ENCODE results near the gene TUBGCP2. TPM values are rescaled to one million over a fixed set of nuclear protein-coding genes. Genes with fewer than 3 reads are reported as not detected.

Gene TUBGCP2
- total and polyA plus RNA-seq, 2 donors from 2014 or later, result 61.4 to 93.3 TPM

DNA sequence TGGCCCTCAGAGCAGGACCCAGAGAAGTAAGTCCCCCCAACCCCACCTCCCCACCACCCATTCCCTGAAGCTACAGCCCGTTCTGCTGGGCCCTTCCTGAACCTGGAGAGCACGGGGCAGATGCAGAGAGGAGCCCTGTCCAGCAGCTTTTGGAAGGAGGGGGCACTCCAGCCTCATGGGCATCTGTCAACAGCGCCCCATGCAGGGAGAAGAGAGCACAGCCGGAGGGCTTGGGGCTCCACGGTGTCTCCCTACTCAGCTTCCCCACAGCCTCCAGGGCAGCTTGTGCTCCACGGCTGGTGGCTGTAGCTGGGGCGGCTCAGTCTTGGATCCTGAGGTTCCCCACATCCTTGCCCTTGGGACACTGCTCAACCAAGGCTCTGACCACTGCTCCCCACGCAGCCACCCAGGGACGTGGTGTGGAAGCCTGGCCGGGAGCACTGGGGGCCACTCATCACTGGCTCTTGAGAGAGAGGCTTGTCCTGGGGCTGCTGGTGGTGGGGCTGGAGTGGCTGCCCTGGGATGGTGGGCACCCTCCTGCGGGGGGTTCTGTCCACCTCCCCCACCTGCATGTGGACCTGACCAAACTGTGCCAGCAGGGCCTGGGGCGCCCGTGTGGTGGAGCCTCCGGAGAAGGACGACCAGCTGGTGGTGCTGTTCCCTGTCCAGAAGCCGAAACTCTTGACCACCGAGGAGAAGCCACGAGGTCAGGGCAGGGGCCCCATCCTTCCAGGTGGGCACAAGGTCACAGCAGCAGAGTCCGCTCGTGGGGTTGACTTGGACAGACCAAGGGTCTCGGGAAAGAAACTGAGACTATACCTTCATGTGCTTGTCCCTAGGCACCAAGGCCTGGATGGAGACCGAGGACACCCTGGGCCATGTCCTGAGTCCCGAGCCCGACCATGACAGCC, 43.0 kb upstream of the TUBGCP2 start:
- Histone ChIP-seq H3K4me3 (ENCODE audit: low read length in 3 of 3) (no peak overlapping the region), H3K36me3 (ENCODE audit: control insufficient read depth in 2 of 3, insufficient read depth in 3 of 3, low read length in 3 of 3) (no peaks in the 10 kb centered on the region), H3K9me3 (ENCODE audit: control insufficient read depth in 2 of 3, insufficient read depth in 1 of 3, low read length in 3 of 3) (no peaks in the 10 kb centered on the region), H3K4me1 (ENCODE audit: control insufficient read depth in 2 of 3, insufficient read depth in 2 of 3, low read depth in 1 of 3, low read length in 3 of 3) (peaks cover 0 to 3% (median 0%) of the 10 kb centered on the region in 3 donors), H3K9ac (ENCODE audit: low read length in 3 of 3) (no peak overlapping the region), H3K27ac (ENCODE audit: low read depth in 2 of 2, low read length in 2 of 2) (no peak overlapping the region), H3K27me3 (ENCODE audit: control insufficient read depth, insufficient read depth, low read length) (no peaks in the 10 kb centered on the region)
- TF ChIP-seq, protein P1, sequence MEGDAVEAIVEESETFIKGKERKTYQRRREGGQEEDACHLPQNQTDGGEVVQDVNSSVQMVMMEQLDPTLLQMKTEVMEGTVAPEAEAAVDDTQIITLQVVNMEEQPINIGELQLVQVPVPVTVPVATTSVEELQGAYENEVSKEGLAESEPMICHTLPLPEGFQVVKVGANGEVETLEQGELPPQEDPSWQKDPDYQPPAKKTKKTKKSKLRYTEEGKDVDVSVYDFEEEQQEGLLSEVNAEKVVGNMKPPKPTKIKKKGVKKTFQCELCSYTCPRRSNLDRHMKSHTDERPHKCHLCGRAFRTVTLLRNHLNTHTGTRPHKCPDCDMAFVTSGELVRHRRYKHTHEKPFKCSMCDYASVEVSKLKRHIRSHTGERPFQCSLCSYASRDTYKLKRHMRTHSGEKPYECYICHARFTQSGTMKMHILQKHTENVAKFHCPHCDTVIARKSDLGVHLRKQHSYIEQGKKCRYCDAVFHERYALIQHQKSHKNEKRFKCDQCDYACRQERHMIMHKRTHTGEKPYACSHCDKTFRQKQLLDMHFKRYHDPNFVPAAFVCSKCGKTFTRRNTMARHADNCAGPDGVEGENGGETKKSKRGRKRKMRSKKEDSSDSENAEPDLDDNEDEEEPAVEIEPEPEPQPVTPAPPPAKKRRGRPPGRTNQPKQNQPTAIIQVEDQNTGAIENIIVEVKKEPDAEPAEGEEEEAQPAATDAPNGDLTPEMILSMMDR (IDR thresholded peaks at IDR 0.05; ENCODE audit: borderline replicate concordance, extremely low read depth, insufficient read depth), result no peak
- DNase-seq (no peak), FAIRE-seq (no peak)
- intact Hi-C loops (cut with DNase I), result no loop called here

DNA sequence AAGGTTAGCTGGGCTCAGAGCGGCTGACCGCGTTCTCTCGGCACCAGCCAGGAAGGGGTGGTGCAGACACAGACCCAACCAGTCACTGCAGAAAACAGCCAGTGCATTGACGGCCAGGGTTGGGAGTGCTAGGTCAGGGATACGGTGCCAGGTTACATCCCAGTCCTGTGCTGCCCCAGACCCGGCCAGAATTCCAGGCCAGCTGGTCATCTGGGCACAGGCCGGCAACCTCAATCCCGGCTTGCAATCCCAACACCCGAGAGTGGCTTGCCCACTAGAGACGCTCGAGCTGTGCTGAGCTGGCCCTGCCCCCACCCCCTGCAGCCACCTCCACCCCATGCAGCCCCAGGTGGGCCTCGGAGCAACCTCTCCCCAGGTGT, 42.3 kb upstream of the TUBGCP2 start:
- no peak for DNase-seq
- Histone ChIP-seq H3K9me3 (ENCODE audit: control insufficient read depth in 2 of 3, insufficient read depth in 1 of 3, low read length in 3 of 3) (no peaks in the 10 kb centered on the region), H3K27me3 (ENCODE audit: control insufficient read depth, insufficient read depth, low read length) (no peaks in the 10 kb centered on the region), H3K4me1 (ENCODE audit: control insufficient read depth in 2 of 3, insufficient read depth in 2 of 3, low read depth in 1 of 3, low read length in 3 of 3) (no peaks in the 10 kb centered on the region), H3K9ac (ENCODE audit: low read length in 3 of 3) (no peak overlapping the region), H3K36me3 (ENCODE audit: control insufficient read depth in 2 of 3, insufficient read depth in 3 of 3, low read length in 3 of 3) (no peaks in the 10 kb centered on the region), H3K4me3 (ENCODE audit: low read length in 3 of 3) (no peak overlapping the region), H3K27ac (ENCODE audit: low read depth in 2 of 2, low read length in 2 of 2) (no peak overlapping the region)
- intact Hi-C loops (cut with DNase I), result no loop called here
- TF ChIP-seq, protein P1 (IDR thresholded peaks at IDR 0.05; ENCODE audit: borderline replicate concordance, extremely low read depth, insufficient read depth), result no peak
- no peak for FAIRE-seq

DNA sequence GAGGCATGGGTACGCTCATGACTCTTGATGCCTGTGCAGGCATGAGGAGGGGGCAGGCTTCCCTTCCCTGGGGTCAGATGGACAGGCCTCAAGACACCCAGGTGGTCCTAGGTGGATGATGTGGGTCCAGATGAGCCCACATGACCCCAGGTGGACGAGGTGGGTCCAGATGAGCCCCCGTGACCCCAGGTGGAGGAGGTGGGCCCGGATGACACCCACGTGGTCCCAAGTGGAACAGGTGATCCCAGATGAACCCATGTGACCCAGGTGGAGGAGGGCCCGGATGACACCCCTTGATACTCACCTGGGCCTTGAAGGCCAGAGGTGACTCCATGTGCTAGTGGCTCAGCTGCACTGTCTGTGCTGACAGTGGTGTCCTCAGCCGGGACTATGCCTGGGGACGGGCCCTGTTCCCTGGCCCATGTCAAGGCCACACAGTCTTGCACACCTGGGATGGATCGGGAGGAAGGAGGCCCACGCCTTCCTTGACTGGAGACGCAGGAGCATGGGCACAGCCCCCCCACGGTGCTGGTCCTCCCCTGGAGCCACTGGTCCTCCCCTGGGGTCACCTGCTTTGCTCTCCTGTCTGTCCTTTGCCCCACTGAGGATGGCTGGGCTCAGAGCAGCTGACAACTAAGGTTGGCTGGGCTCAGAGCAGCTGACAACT, 41.7 kb upstream of the TUBGCP2 start:
- no peak for DNase-seq
- intact Hi-C loops (cut with DNase I), result no loop called here
- no peak overlapping the region for H3K4me3 ChIP-seq (ENCODE audit: low read length in 3 of 3)
- no peaks in the 10 kb centered on the region for H3K4me1 ChIP-seq (ENCODE audit: control insufficient read depth in 2 of 3, insufficient read depth in 2 of 3, low read depth in 1 of 3, low read length in 3 of 3)
- H3K27me3 ChIP-seq (ENCODE audit: control insufficient read depth, insufficient read depth, low read length), result no peaks in the 10 kb centered on the region
- no peaks in the 10 kb centered on the region for H3K36me3 ChIP-seq (ENCODE audit: control insufficient read depth in 2 of 3, insufficient read depth in 3 of 3, low read length in 3 of 3)
- TF ChIP-seq, protein P1 (IDR thresholded peaks at IDR 0.05; ENCODE audit: borderline replicate concordance, extremely low read depth, insufficient read depth), result no peak
- no peak overlapping the region for H3K27ac ChIP-seq (ENCODE audit: low read depth in 2 of 2, low read length in 2 of 2)
- H3K9ac ChIP-seq (ENCODE audit: low read length in 3 of 3), result no peak overlapping the region
- no peak for FAIRE-seq
- no peaks in the 10 kb centered on the region for H3K9me3 ChIP-seq (ENCODE audit: control insufficient read depth in 2 of 3, insufficient read depth in 1 of 3, low read length in 3 of 3)
